Left lung (tissue), 10 donors: ENCODE data around the gene MSLN. TPM values are rescaled to one million over a fixed set of nuclear protein-coding genes. Genes with fewer than 3 reads are reported as not detected.

ENCODE experiments used
- ATAC-seq: fragments of 200-7000 bp; cut with Tn5 transposase; one replicate; pipeline ENCODE4 v1.9.1; 2020; ENCODE audit warnings: moderate library complexity
- DNase-seq, 4 donors: peaks; one replicate each; pipeline ENCODE4 v3.0.0-alpha.2; 2013 to 2020
- H3K27ac ChIP-seq, 2 donors: fragments of 200-600 bp; sonication (generic) in 1 of 2; one replicate each; pipeline versions ENCODE4 v1.5.0 to v1.8.0; 2020 to 2021
- H3K27me3 ChIP-seq, 2 donors: fragments of 200-600 bp; sonication (generic) in 1 of 2; one replicate each; pipeline versions ENCODE4 v1.5.0 to v1.8.0; 2020 to 2021
- H3K36me3 ChIP-seq, 2 donors: fragments of 200-600 bp; sonication (generic) in 1 of 2; one replicate each; pipeline versions ENCODE4 v1.5.0 to v1.8.0; 2020 to 2021
- H3K4me1 ChIP-seq, 2 donors: fragments of 200-600 bp; one replicate each; pipeline ENCODE4 v1.8.0; 2021
- H3K4me3 ChIP-seq, 2 donors: fragments of 200-600 bp; sonication (generic) in 1 of 2; one replicate each; pipeline versions ENCODE4 v1.5.0 to v1.8.0; 2020 to 2021; ENCODE audit warnings: mild to moderate bottlenecking in 1 of 2
- H3K9me3 ChIP-seq, 2 donors: fragments of 200-600 bp; sonication (generic) in 1 of 2; one replicate each; pipeline versions ENCODE4 v1.5.0 to v1.8.0; 2020 to 2021
- CTCF ChIP-seq, 2 donors: fragments of 200-600 bp; sonication (generic) in 1 of 2; IDR thresholded peaks; one replicate each; pipeline versions ENCODE4 v1.5.0 to v1.8.0; 2021; ENCODE audit warnings: antibody characterized with exemption in 2 of 2
- intact Hi-C, 2 donors: fragments of 100-400 bp; cut with DNase I; formaldehyde crosslinking; loops; one replicate each; pipeline versions ENCODE4 v1.11.2 to v1.14.2; 2022
- polyA plus RNA-seq, 6 donors: library from polyadenylated mRNA; unstranded; fragments of 120-200 nt; gene quantifications; one replicate each; pipeline ENCODE4 v1.2.1, GENCODE V29; 2013; ENCODE audit not compliant: insufficient read length in 6 of 6
- total RNA-seq, 2 donors: library from RNA; stranded (reverse); fragmentation: NEBNext Ultra II Directional; extraction: Animal tissue kit (Norgen Biotek cat#: 25700); gene quantifications; one replicate each; pipeline ENCODE4 v1.2.1, GENCODE V29; 2021
- donor health status: DM: no; HTN: yes; CAD: no.
- donor health status: DM: no; HTN: no; CAD: no.

MSLN gene
- total and polyA plus RNA-seq, 8 donors = 14.5 to 464 (median 20.8) TPM

GRCh38 chr16:766008-766819 is 5.7 kb downstream of the MSLN start:
- ATAC-seq (no peak), DNase-seq (no peak)
- Histone ChIP-seq H3K27me3 (peaks cover 0 to 48% of the 10 kb centered on the region in 2 donors), H3K36me3 (no peaks in the 10 kb centered on the region), H3K9me3 (no peaks in the 10 kb centered on the region), H3K4me1 (no peaks in the 10 kb centered on the region), H3K4me3 (no peak overlapping the region), H3K27ac (no peak overlapping the region)
- intact Hi-C loops = no loop called here
- TF ChIP-seq CTCF (IDR thresholded peaks at IDR 0.05) = no peak

- intact Hi-C loops = no loop called here
- DNase-seq (no peak), ATAC-seq (no peak)
- Histone ChIP-seq H3K4me3 (no peak overlapping the region), H3K9me3 (no peaks in the 10 kb centered on the region), H3K27me3 (peaks cover 0 to 42% of the 10 kb centered on the region in 2 donors), H3K36me3 (no peaks in the 10 kb centered on the region), H3K27ac (no peak overlapping the region), H3K4me1 (no peaks in the 10 kb centered on the region)
- TF ChIP-seq CTCF (IDR thresholded peaks at IDR 0.05) = no peak
Measured at GRCh38 chr16:766820-767640, 6.5 kb downstream of the MSLN start.

- ATAC-seq (no peak), DNase-seq (no peak)
- Histone ChIP-seq H3K4me3 (no peak overlapping the region), H3K27ac (no peak overlapping the region), H3K4me1 (no peaks in the 10 kb centered on the region), H3K36me3 (no peaks in the 10 kb centered on the region), H3K27me3 (peaks cover 0 to 39% of the 10 kb centered on the region in 2 donors), H3K9me3 (no peaks in the 10 kb centered on the region)
- no peak for TF ChIP-seq CTCF (IDR thresholded peaks at IDR 0.05)
- intact Hi-C loops = no loop called here
Measured at GRCh38 chr16:767743-768235, 7.3 kb downstream of the MSLN start.

GRCh38 chr16:768428-768827 is 7.9 kb downstream of the MSLN start:
- no peak for DNase-seq
- no peak for TF ChIP-seq CTCF (IDR thresholded peaks at IDR 0.05)

More at GRCh38 chr16:768428-768827, 7.9 kb downstream of the MSLN start:
- peak; percentile 11 for ATAC-seq
- intact Hi-C loops = no loop called here
- no peaks in the 10 kb centered on the region for H3K4me1 ChIP-seq
- H3K27me3 ChIP-seq = peaks cover 0 to 35% of the 10 kb centered on the region in 2 donors
- H3K9me3 ChIP-seq = no peaks in the 10 kb centered on the region
- no peak overlapping the region for H3K4me3 ChIP-seq
- no peaks in the 10 kb centered on the region for H3K36me3 ChIP-seq
- no peak overlapping the region for H3K27ac ChIP-seq
